OCI-LY3 (cell line): Measurements from ENCODE around the gene PARD3B.

ENCODE experiments used
- H2AFZ ChIP-seq: fragments of 200-600, 300-600 bp; shearing (Covaris generic); 2 replicates; pipeline ENCODE4 v1.6.0; 2014; ENCODE audit warnings: antibody characterized with exemption, low read depth, low read length
- H3K27ac ChIP-seq: fragments of 200-600, 300-600 bp; sonication (generic); 2 replicates; pipeline ENCODE4 v1.5.1; 2014; ENCODE audit warnings: mild to moderate bottlenecking, low read length, moderate library complexity, mixed read lengths
- H3K27me3 ChIP-seq: fragments of 200-600, 300-600 bp; sonication (generic); 2 replicates; pipeline ENCODE4 v1.6.1; 2014; ENCODE audit warnings: low read depth, low read length, mixed read lengths
- H3K36me3 ChIP-seq: fragments of 200-600, 300-600 bp; sonication (generic); replicated peaks from 2 replicates; pipeline ENCODE3; 2014; ENCODE audit warnings: low read depth, low read length, mixed read lengths
- H3K4me1 ChIP-seq: fragments of 300-600, 200-600 bp; sonication (generic); 2 replicates; pipeline ENCODE4 v1.6.1; 2014; ENCODE audit warnings: low read length, mixed read lengths
- H3K4me2 ChIP-seq: fragments of 200-600, 300-600 bp; sonication (generic); 2 replicates; pipeline ENCODE4 v1.6.1; 2014; ENCODE audit warnings: low read length, mixed read lengths
- H3K4me3 ChIP-seq: fragments of 300-600, 200-600 bp; sonication (generic); 2 replicates; pipeline ENCODE4 v1.5.1; 2014; ENCODE audit warnings: antibody characterized with exemption, mild to moderate bottlenecking, low read length, moderate library complexity
- H3K79me2 ChIP-seq: fragments of 300-600, 200-600 bp; shearing (Covaris generic); 2 replicates; pipeline ENCODE4 v1.6.1; 2014; ENCODE audit warnings: mild to moderate bottlenecking, low read length, mixed read lengths
- H3K9ac ChIP-seq: fragments of 300-600, 200-600 bp; shearing (Covaris generic); 2 replicates; pipeline ENCODE4 v1.6.0; 2014; ENCODE audit warnings: mild to moderate bottlenecking, low read length, moderate library complexity
- H3K9me3 ChIP-seq: fragments of 200-600, 300-600 bp; shearing (Covaris generic); 2 replicates; pipeline ENCODE4 v1.6.1; 2014; ENCODE audit warnings: low read length, mixed read lengths; ENCODE audit not compliant: insufficient read depth
- H4K20me1 ChIP-seq: fragments of 200-600, 300-600 bp; sonication (generic); 2 replicates; pipeline ENCODE4 v1.6.1; 2016; ENCODE audit warnings: low read length, mixed read lengths; ENCODE audit not compliant: insufficient read depth
- CTCF ChIP-seq: fragments of 200-600, 300-600 bp; sonication (generic); IDR thresholded peaks from 2 replicates; pipeline ENCODE4 v1.5.1; 2014; ENCODE audit warnings: antibody characterized with exemption, low read length, low read depth
- EZH2phosphoT487 ChIP-seq: fragments of 200-600 bp; shearing (Covaris generic); IDR thresholded peaks from 2 replicates; pipeline ENCODE4 v1.6.1; 2018; ENCODE audit warnings: antibody characterized with exemption, mixed run types, low read depth

The PARD3B gene

GRCh38 chr2:204515416-204515815 lies 29.9 kb upstream of the PARD3B start:
- TF ChIP-seq EZH2phosphoT487 (no peak), CTCF (no peak)
- Histone ChIP-seq H3K9me3 (no peaks in the 10 kb centered on the region), H3K4me1 (no peaks in the 10 kb centered on the region), H3K36me3 (no peaks in the 10 kb centered on the region), H3K4me2 (no peak overlapping the region), H4K20me1 (no peaks in the 10 kb centered on the region), H3K4me3 (no peak overlapping the region), H3K9ac (no peak overlapping the region), H3K27ac (no peak overlapping the region), H2AFZ (no peak overlapping the region), H3K79me2 (no peaks in the 10 kb centered on the region), H3K27me3 (no peaks in the 10 kb centered on the region)

GRCh38 chr2:204517154-204517553 lies 28.1 kb upstream of the PARD3B start:
- TF ChIP-seq CTCF (no peak), EZH2phosphoT487 (no peak)
- H3K9ac ChIP-seq: no peak overlapping the region
- no peaks in the 10 kb centered on the region for H3K79me2 ChIP-seq
- no peak overlapping the region for H3K4me3 ChIP-seq
- H3K4me2 ChIP-seq: no peak overlapping the region
- H4K20me1 ChIP-seq: no peaks in the 10 kb centered on the region
- no peak overlapping the region for H3K27ac ChIP-seq
- H3K9me3 ChIP-seq: no peaks in the 10 kb centered on the region
- H2AFZ ChIP-seq: no peak overlapping the region
- no peaks in the 10 kb centered on the region for H3K27me3 ChIP-seq
- H3K36me3 ChIP-seq: no peaks in the 10 kb centered on the region
- H3K4me1 ChIP-seq: no peaks in the 10 kb centered on the region

GRCh38 chr2:204529795-204530463 lies 15.3 kb upstream of the PARD3B start:
- Histone ChIP-seq H2AFZ (no peak overlapping the region), H4K20me1 (no peaks in the 10 kb centered on the region), H3K79me2 (no peaks in the 10 kb centered on the region), H3K27me3 (no peaks in the 10 kb centered on the region), H3K4me2 (no peak overlapping the region), H3K4me3 (no peak overlapping the region), H3K27ac (no peak overlapping the region), H3K9me3 (no peaks in the 10 kb centered on the region), H3K9ac (no peak overlapping the region), H3K36me3 (no peaks in the 10 kb centered on the region), H3K4me1 (peaks cover 9% of the 10 kb centered on the region; the same call in 1 of the 2 replicates)
- no peak for TF ChIP-seq CTCF
- TF ChIP-seq EZH2phosphoT487: no peak

- Histone ChIP-seq H3K9ac (no peak overlapping the region), H3K4me3 (no peak overlapping the region), H3K4me2 (no peak overlapping the region), H3K27ac (no peak overlapping the region), H3K27me3 (no peaks in the 10 kb centered on the region), H2AFZ (no peak overlapping the region), H3K79me2 (no peaks in the 10 kb centered on the region), H4K20me1 (no peaks in the 10 kb centered on the region), H3K9me3 (no peaks in the 10 kb centered on the region), H3K36me3 (no peaks in the 10 kb centered on the region), H3K4me1 (peaks cover 9% of the 10 kb centered on the region; the same call in 1 of the 2 replicates)
- no peak for TF ChIP-seq CTCF
- TF ChIP-seq EZH2phosphoT487: no peak
Observed at GRCh38 chr2:204530464-204530805, 14.8 kb upstream of the PARD3B start.
